ENCODE results near the gene MYH11.

MYH11 gene

GRCh38 chr16:15779664-15780351, 77.0 kb downstream of the MYH11 start:
- in situ Hi-C loops (cut with MboI; ENCODE audit: low sequenced_read_pairs): no loop called here

- in situ Hi-C loops (cut with MboI; ENCODE audit: low sequenced_read_pairs): no loop called here
Measured at GRCh38 chr16:15778999-15779614, 77.7 kb downstream of the MYH11 start.

GRCh38 chr16:15778204-15778743, 78.6 kb downstream of the MYH11 start:
- in situ Hi-C loops (cut with MboI; ENCODE audit: low sequenced_read_pairs): no loop called here

DNA sequence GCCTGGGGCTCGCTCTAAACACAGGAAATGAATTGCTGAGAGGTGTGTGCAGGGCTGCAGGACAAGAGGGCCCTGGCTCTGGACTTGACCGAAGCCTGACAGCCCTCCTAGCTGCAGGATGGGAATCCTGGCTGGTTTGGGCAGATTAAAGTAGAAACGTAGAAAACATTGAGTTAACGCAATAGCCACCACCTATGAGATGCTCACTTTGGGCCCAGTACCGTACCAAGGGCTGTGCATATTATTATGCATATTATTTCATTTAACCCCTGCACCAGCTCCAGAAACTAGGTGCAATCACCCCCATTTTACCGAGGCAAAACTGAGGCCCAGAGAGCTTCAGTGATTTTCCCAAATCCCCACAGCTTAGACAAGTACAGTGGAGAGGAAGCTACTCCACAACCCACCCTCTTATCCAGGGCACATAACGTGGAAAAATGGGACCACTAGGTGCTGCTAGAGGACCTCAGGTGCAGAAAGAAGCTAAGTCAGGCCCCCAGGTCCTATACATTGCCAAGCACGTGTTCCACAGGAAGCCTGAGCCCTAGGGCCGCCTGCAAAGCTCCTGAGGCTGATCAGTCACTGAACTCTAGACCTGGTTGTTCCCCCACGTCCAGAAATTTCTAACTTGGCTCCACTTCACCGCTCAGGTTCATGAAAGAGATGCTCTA, 79.2 kb downstream of the MYH11 start:
- in situ Hi-C loops (cut with MboI; ENCODE audit: low sequenced_read_pairs): no loop called here

DNA sequence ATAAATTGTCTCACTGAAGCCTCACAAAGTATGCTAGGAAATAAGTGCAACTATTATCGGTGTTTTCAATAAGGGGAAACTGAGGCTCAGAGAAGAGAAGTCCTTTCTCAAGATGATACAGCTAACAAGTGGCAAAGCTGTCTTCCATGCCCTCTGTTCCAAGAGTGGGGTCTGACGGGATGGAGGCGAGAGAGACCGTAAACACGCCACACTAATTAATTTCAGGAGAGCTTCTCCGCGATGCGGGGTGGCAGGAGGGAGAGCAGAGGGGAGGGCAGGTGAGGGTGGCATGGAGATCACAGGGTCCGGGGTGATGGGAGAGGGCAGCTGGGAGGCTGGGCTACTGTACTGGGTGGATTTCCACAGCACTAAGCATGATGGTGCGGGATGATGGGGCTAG, 80.3 kb downstream of the MYH11 start:
- in situ Hi-C loops (cut with MboI; ENCODE audit: low sequenced_read_pairs): no loop called here

DNA sequence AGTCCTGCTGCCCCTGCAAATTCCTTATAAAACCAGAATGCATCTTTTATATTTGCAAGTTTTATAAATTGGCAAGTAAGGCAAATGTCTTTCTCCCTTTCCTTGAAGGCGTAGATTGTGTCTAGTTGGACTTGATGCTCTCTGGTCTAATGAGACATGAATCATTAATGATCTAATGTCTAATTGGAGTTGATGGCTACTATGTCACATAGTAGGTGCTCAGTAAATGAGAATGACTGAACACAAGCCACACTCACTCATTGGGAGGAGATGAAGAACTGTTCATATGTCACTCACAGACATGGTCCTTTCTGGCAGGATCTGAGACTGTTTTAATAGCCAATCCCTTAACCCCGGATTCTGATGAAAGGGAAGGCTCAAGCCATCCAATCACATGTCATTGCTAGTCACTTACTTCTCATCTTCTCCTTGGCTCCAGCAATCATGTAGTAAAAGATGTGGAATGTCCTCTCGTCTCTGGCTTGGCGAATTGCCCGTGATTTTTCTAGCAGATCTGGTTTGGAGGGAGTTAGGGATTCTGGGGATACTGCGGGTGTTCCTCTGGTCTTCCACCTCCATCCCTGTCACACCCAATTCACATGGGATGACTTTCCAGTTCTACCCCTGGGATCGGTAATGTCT, 81.0 kb downstream of the MYH11 start:
- in situ Hi-C loops (cut with MboI; ENCODE audit: low sequenced_read_pairs): no loop called here

- in situ Hi-C loops (cut with MboI; ENCODE audit: low sequenced_read_pairs): no loop called here
Measured at GRCh38 chr16:15775209-15775608, 81.6 kb downstream of the MYH11 start.

DNA sequence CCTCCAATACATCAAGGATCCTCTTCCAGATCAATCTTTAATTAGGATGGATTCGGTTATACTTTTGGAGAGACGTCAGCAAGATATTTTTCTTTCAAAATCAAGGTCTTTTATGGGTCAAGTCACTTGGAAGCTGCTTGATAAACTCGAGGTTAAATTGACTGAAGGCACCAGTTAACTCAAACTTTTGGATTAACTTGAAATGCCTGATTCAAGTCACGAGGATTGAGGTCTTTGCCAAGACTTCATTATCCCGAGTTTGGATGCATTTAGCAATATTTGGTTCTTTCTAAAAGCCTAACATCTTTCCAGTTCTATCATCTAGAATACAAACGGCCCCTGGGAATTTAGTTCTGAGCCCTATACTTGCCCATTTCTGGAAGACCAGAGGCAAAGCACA, 82.9 kb downstream of the MYH11 start:
- in situ Hi-C loops (cut with MboI; ENCODE audit: low sequenced_read_pairs): no loop called here

GRCh38 chr16:15772579-15773293, 84.1 kb downstream of the MYH11 start:
- in situ Hi-C loops (cut with MboI; ENCODE audit: low sequenced_read_pairs): no loop called here

DNA sequence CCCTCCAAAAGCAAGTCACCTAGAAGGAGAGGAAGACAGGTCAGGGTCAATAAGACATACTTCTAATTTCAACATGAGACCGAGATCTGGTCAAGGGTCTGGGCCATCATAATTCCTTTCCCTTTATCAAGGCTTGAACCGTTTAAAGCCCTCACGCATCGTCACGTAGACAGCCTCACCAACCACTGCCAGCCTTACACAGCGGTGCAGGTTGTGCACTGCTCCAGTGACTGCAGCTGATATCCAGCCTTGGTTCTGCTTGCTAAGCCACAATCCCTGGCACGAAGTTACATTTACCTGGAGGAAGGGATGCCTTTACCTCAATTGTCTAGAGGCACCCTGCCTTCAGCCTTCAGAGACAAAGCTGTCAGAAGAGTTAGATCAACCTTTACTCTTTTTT, 85.1 kb downstream of the MYH11 start:
- in situ Hi-C loops (cut with MboI; ENCODE audit: low sequenced_read_pairs): no loop called here

GRCh38 chr16:15770512-15770911, 86.3 kb downstream of the MYH11 start:
- in situ Hi-C loops (cut with MboI; ENCODE audit: low sequenced_read_pairs): no loop called here

- in situ Hi-C loops (cut with MboI; ENCODE audit: low sequenced_read_pairs): no loop called here
Measured at GRCh38 chr16:15770107-15770506, 86.7 kb downstream of the MYH11 start.

DNA sequence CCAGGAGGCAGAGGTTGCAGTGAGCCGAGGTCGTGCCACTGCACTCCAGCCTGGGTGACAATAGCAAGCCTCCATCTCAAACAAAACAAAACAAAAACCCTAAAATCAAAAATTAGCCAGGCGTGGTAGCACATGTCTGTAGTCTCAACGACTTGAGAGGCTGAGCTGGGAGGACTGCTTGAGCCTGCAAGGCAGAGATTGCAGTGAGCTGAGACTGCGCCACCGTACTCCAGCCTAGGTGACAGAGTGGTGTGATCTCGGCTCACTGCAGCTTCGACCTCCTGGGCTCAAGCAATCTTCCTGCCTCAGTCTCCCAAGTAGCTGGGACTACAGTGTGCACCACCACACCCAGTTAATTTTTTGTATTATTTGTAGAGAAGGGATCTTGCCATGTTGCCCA, 87.6 kb downstream of the MYH11 start:
- in situ Hi-C loops (cut with MboI; ENCODE audit: low sequenced_read_pairs): no loop called here

- in situ Hi-C loops (cut with MboI; ENCODE audit: low sequenced_read_pairs): no loop called here
Measured at GRCh38 chr16:15768201-15768600, 88.6 kb downstream of the MYH11 start.

GRCh38 chr16:15766918-15767317, 89.9 kb downstream of the MYH11 start:
- in situ Hi-C loops (cut with MboI; ENCODE audit: low sequenced_read_pairs): no loop called here

DNA sequence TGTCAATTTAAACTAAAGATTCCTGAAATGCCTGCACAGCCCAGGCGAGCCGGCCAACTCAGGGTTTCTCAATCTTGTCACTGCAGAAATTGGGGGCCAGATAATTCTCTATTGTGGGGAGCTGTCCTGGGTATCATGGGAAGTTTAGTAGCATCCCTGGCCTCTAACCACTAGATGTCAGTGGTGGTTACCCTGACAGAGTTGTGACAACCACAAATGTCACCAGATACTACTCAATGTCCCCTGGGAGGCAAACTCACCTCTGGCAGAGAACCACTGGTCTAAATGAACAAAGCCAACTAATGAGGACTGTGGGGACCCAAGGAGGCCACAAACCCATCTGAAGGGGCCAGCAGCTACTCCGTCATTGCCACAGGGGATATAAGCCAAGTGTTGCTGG, 90.9 kb downstream of the MYH11 start:
- in situ Hi-C loops (cut with MboI; ENCODE audit: low sequenced_read_pairs): no loop called here

- in situ Hi-C loops (cut with MboI; ENCODE audit: low sequenced_read_pairs): no loop called here
Measured at GRCh38 chr16:15765116-15765515, 91.7 kb downstream of the MYH11 start.

- in situ Hi-C loops (cut with MboI; ENCODE audit: low sequenced_read_pairs): no loop called here
Measured at GRCh38 chr16:15764112-15764511, 92.7 kb downstream of the MYH11 start.

GRCh38 chr16:15760129-15760528, 96.7 kb downstream of the MYH11 start:
- in situ Hi-C loops (cut with MboI; ENCODE audit: low sequenced_read_pairs): no loop called here

GRCh38 chr16:15759070-15759469, 97.8 kb downstream of the MYH11 start:
- in situ Hi-C loops (cut with MboI; ENCODE audit: low sequenced_read_pairs): no loop called here
